Fibroblast of peridontal ligament (primary cell): ENCODE data around the gene ADGRD2.

Source experiments
- DNase-seq: peaks from one replicate; pipeline ENCODE4 v3.0.0-alpha.2; 2010; ENCODE audit errors: extremely low read depth

Gene ADGRD2

GRCh38 chr9:124496075-124496449 lies 45.8 kb downstream of the ADGRD2 start:
- DNase-seq, result no peak

GRCh38 chr9:124496463-124496862 lies 46.2 kb downstream of the ADGRD2 start:
- DNase-seq, result no peak

GRCh38 chr9:124497441-124497840 lies 47.2 kb downstream of the ADGRD2 start:
- no peak for DNase-seq

GRCh38 chr9:124498040-124498439 lies 47.8 kb downstream of the ADGRD2 start:
- no peak for DNase-seq

GRCh38 chr9:124498499-124499146 lies 48.4 kb downstream of the ADGRD2 start:
- no peak for DNase-seq

- no peak for DNase-seq
Measured at GRCh38 chr9:124499216-124499615, 49.0 kb downstream of the ADGRD2 start.

- no peak for DNase-seq
Measured at GRCh38 chr9:124500028-124500795, 50.0 kb downstream of the ADGRD2 start.

- DNase-seq, result no peak
Measured at GRCh38 chr9:124500796-124501611, 50.8 kb downstream of the ADGRD2 start.

GRCh38 chr9:124501771-124502320 lies 51.6 kb downstream of the ADGRD2 start:
- no peak for DNase-seq

- DNase-seq, result no peak
Measured at GRCh38 chr9:124502711-124503702, 52.8 kb downstream of the ADGRD2 start.

- DNase-seq, result no peak
Measured at GRCh38 chr9:124503713-124504529, 53.7 kb downstream of the ADGRD2 start.

GRCh38 chr9:124504530-124505005 lies 54.3 kb downstream of the ADGRD2 start:
- no peak for DNase-seq

- no peak for DNase-seq
Measured at GRCh38 chr9:124505006-124505900, 55.0 kb downstream of the ADGRD2 start.

- no peak for DNase-seq
Measured at GRCh38 chr9:124505901-124506346, 55.7 kb downstream of the ADGRD2 start.

- DNase-seq, result no peak
Measured at GRCh38 chr9:124506433-124506832, 56.2 kb downstream of the ADGRD2 start.

GRCh38 chr9:124506931-124507879 lies 57.0 kb downstream of the ADGRD2 start, which contains the start of gene NR5A1:
Gene NR5A1, minus strand, starts transcription at chr9:124507399. Its CDS starts 4,004 bp downstream, at chr9:124503395.
- DNase-seq, result no peak

- no peak for DNase-seq
Measured at GRCh38 chr9:124507880-124508423, 57.7 kb downstream of the ADGRD2 start.
